DOHH2 (cell line): ENCODE measurements around the gene FARSA.

Experiments
- EZH2phosphoT487 ChIP-seq: fragments of 200-600 bp; sonication (generic); IDR thresholded peaks from 2 replicates; pipeline ENCODE4 v1.6.1; 2017; ENCODE audit warnings: borderline replicate concordance, mild to moderate bottlenecking, antibody characterized with exemption, low read length, moderate library complexity, mixed read lengths
- TF ChIP-seq, protein P1 (sequence below): fragments of 200-600 bp; sonication (generic); IDR thresholded peaks from one replicate; pipeline ENCODE4 v1.5.1; 2014; ENCODE audit warnings: antibody characterized with exemption, mild to moderate bottlenecking, low read depth, low read length; ENCODE audit not compliant: poor library complexity, severe bottlenecking

GRCh38 chr19:12969292-12969988 lies 35.9 kb upstream of the FARSA start, which contains the start of gene DAND5:
- TF ChIP-seq, protein P1, sequence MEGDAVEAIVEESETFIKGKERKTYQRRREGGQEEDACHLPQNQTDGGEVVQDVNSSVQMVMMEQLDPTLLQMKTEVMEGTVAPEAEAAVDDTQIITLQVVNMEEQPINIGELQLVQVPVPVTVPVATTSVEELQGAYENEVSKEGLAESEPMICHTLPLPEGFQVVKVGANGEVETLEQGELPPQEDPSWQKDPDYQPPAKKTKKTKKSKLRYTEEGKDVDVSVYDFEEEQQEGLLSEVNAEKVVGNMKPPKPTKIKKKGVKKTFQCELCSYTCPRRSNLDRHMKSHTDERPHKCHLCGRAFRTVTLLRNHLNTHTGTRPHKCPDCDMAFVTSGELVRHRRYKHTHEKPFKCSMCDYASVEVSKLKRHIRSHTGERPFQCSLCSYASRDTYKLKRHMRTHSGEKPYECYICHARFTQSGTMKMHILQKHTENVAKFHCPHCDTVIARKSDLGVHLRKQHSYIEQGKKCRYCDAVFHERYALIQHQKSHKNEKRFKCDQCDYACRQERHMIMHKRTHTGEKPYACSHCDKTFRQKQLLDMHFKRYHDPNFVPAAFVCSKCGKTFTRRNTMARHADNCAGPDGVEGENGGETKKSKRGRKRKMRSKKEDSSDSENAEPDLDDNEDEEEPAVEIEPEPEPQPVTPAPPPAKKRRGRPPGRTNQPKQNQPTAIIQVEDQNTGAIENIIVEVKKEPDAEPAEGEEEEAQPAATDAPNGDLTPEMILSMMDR, result no peak
- TF ChIP-seq EZH2phosphoT487, result no peak
